K562 (cell line): ENCODE results near the gene NAXE. TPM values are rescaled to one million over a fixed set of nuclear protein-coding genes. Genes with fewer than 3 reads are reported as not detected.
A peak's percentile ranks its signal among the peaks of the same experiment; 100 is the strongest.

Source experiments
- CCNT2 ChIP-seq: IDR thresholded peaks from 2 replicates; pipeline ENCODE4 v1.6.1; 2011; ENCODE audit warnings: borderline replicate concordance, low read depth, mild to moderate bottlenecking, moderate library complexity, mixed read lengths, low read length; ENCODE audit not compliant: insufficient read length; ENCODE audit errors: extremely low read depth
- HMGN3 ChIP-seq: IDR thresholded peaks from 2 replicates; pipeline ENCODE4 v1.6.1; 2011; ENCODE audit warnings: borderline replicate concordance, low read depth, mild to moderate bottlenecking, mixed read lengths, low read length; ENCODE audit not compliant: insufficient read length; ENCODE audit errors: extremely low read depth
- SMARCE1 ChIP-seq: fragments of 450-650 bp; IDR thresholded peaks from 2 replicates; pipeline ENCODE4 v1.7.1; 2016; ENCODE audit warnings: mild to moderate bottlenecking
- TFAM ChIP-seq: fragments of 250-450 bp; sonication (Bioruptor Pico); conservative IDR thresholded peaks from 2 replicates; pipeline ENCODE4 v1.5.0; 2021; ENCODE audit warnings: mild to moderate bottlenecking, moderate library complexity
- U2AF1 ChIP-seq: fragments of 200-400 bp; formaldehyde crosslinking; optimal IDR thresholded peaks from 2 replicates; pipeline ENCODE3; 2017; ENCODE audit warnings: mild to moderate bottlenecking, low read depth, low read length, moderate library complexity
- XRCC3 ChIP-seq: fragments of 450-650 bp; IDR thresholded peaks from 2 replicates; pipeline ENCODE4 v1.6.1; 2017; ENCODE audit warnings: mild to moderate bottlenecking, moderate library complexity
- ZBTB17 ChIP-seq: fragments of 450-650 bp; formaldehyde crosslinking; IDR thresholded peaks from 2 replicates; pipeline ENCODE4 v1.4.0; 2020; ENCODE audit warnings: mild to moderate bottlenecking
- polyA plus RNA-seq, 8 experiments: library from polyadenylated mRNA; depleted of rRNA in 4 of 8; stranded (reverse) in 5 of 8; unstranded in 3 of 8; fragments of >200 nt; fragmentation: Nextera tagmentation in 2 of 8; fragmentation: Illumina TruSeq in 1 of 8; extraction: Ambion mirVana in 2 of 8; extraction: Trizol in 1 of 8; gene quantifications; 2 replicates each; pipeline versions ENCODE4 v1.2.1 to v1.2.3, GENCODE V29; 2011 to 2014; ENCODE audit warnings: inconsistent platforms in 1 of 8, missing spikeins in 1 of 8
- total RNA-seq, 7 experiments: library from RNA; depleted of rRNA in 6 of 7; stranded (reverse); fragments of >200 nt in 6 of 7; fragmentation: Illumina TruSeq in 2 of 7; extraction: Trizol in 2 of 7; gene quantifications; 2 replicates each; pipeline versions ENCODE4 v1.2.1 to v1.2.3, GENCODE V29; 2011 to 2021; ENCODE audit warnings: low replicate concordance in 1 of 7
- TF ChIP-seq, protein P1 (sequence below), 3 experiments: fragments of 200-800 bp in 1 of 3; fragments of 250-450 bp in 1 of 3; fragments of 450-650 bp in 1 of 3; sonication (Bioruptor Pico) in 1 of 3; sonication (Bioruptor generic) in 1 of 3; formaldehyde crosslinking in 1 of 3; IDR thresholded peaks; 2 replicates each; pipeline versions ENCODE4 v1.6.1 to v1.8.0; 2016 to 2022; ENCODE audit warnings: mild to moderate bottlenecking in 2 of 3, missing genetic modification characterization in 2 of 3, missing compliant biosample characterization in 1 of 3, moderate library complexity in 1 of 3
- TF ChIP-seq, protein P2 (sequence below), 2 experiments: fragments of 450-650 bp in 1 of 2; IDR thresholded peaks; 2 replicates each; pipeline ENCODE4 v1.6.1; 2011 to 2017; ENCODE audit warnings: low read depth in 2 of 2, antibody characterized with exemption in 1 of 2, borderline replicate concordance in 1 of 2, low read length in 1 of 2, mild to moderate bottlenecking in 1 of 2, mixed read lengths in 1 of 2; ENCODE audit not compliant: control insufficient read depth in 1 of 2
- TF ChIP-seq, protein P3 (sequence below): IDR thresholded peaks from 2 replicates; pipeline ENCODE4 v1.6.1; 2012; ENCODE audit warnings: low read depth, low read length, improper control_type of control experiment, borderline replicate concordance
- TF ChIP-seq, protein P4 (sequence below): sonication (generic); formaldehyde crosslinking; IDR thresholded peaks from 2 replicates; pipeline ENCODE4 v1.8.0; 2022; ENCODE audit warnings: mild to moderate bottlenecking, missing genetic modification reagents
- TF ChIP-seq, protein P5 (sequence below): fragments of 450-650 bp; IDR thresholded peaks from 2 replicates; pipeline ENCODE4 v1.6.1; 2016; ENCODE audit warnings: antibody characterized with exemption

NAXE gene
- total and polyA plus RNA-seq, 9 of the 15 experiments (the other 6 are each of a cell fraction or from before 2014, with no cell fraction given): 27.3 to 137 (median 90.0) TPM

DNA sequence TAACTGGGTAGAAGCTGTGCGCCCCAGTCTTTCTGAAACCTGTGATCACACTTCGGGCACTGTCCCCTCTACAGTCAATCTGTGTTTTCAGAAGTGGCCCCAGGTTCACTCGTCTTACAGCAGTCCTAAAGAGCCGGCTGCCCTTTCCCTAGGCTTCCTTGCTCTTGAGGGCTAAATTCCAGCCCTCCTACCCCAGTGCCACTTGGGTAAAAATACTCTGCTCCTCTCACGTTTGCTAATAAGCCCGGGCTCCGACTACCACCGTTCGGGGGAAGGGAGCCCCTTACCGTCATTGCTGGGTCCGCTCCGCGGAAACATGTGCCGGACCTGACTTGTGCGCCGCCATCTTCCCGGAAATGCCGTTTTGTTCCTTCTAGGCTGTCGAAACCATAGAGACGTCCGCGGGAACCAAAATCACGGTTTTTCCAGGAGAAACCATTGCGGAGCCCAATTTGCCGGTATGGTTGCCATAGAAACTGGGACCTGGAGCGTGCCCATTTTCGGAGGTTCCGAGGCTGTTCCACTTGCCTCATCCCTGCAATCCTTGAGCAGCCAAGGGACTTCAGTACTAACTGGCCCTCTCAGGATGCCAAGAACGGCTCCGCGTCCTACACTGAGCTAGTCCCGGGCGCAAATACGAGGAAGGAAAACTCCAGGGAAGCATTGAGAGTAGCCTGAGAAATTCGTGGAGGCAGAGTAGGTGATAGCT lies 9.7 kb downstream of the NAXE start, which contains the start of gene GPATCH4 (continued):
- TF ChIP-seq, protein P1, sequence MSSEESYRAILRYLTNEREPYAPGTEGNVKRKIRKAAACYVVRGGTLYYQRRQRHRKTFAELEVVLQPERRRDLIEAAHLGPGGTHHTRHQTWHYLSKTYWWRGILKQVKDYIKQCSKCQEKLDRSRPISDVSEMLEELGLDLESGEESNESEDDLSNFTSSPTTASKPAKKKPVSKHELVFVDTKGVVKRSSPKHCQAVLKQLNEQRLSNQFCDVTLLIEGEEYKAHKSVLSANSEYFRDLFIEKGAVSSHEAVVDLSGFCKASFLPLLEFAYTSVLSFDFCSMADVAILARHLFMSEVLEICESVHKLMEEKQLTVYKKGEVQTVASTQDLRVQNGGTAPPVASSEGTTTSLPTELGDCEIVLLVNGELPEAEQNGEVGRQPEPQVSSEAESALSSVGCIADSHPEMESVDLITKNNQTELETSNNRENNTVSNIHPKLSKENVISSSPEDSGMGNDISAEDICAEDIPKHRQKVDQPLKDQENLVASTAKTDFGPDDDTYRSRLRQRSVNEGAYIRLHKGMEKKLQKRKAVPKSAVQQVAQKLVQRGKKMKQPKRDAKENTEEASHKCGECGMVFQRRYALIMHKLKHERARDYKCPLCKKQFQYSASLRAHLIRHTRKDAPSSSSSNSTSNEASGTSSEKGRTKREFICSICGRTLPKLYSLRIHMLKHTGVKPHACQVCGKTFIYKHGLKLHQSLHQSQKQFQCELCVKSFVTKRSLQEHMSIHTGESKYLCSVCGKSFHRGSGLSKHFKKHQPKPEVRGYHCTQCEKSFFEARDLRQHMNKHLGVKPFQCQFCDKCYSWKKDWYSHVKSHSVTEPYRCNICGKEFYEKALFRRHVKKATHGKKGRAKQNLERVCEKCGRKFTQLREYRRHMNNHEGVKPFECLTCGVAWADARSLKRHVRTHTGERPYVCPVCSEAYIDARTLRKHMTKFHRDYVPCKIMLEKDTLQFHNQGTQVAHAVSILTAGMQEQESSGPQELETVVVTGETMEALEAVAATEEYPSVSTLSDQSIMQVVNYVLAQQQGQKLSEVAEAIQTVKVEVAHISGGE (CRISPR knock-in tag; IDR thresholded peaks at IDR 0.05): peak in 1 of 3 experiments; percentile 56; a peak in 1 of 6 replicates
- no peak for TF ChIP-seq XRCC3
- TF ChIP-seq ZBTB17 (CRISPR knock-in tag): no peak
- TF ChIP-seq, protein P2, sequence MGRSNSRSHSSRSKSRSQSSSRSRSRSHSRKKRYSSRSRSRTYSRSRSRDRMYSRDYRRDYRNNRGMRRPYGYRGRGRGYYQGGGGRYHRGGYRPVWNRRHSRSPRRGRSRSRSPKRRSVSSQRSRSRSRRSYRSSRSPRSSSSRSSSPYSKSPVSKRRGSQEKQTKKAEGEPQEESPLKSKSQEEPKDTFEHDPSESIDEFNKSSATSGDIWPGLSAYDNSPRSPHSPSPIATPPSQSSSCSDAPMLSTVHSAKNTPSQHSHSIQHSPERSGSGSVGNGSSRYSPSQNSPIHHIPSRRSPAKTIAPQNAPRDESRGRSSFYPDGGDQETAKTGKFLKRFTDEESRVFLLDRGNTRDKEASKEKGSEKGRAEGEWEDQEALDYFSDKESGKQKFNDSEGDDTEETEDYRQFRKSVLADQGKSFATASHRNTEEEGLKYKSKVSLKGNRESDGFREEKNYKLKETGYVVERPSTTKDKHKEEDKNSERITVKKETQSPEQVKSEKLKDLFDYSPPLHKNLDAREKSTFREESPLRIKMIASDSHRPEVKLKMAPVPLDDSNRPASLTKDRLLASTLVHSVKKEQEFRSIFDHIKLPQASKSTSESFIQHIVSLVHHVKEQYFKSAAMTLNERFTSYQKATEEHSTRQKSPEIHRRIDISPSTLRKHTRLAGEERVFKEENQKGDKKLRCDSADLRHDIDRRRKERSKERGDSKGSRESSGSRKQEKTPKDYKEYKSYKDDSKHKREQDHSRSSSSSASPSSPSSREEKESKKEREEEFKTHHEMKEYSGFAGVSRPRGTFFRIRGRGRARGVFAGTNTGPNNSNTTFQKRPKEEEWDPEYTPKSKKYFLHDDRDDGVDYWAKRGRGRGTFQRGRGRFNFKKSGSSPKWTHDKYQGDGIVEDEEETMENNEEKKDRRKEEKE (IDR thresholded peaks at IDR 0.05; ENCODE audit: borderline replicate concordance in 1 of 2, control insufficient read depth in 1 of 2, low read depth in 2 of 2, low read length in 1 of 2): no peak
- no peak for TF ChIP-seq SMARCE1
- no peak for TF ChIP-seq U2AF1
- no peak for TF ChIP-seq HMGN3
- no peak for TF ChIP-seq CCNT2
- TF ChIP-seq, protein P3, sequence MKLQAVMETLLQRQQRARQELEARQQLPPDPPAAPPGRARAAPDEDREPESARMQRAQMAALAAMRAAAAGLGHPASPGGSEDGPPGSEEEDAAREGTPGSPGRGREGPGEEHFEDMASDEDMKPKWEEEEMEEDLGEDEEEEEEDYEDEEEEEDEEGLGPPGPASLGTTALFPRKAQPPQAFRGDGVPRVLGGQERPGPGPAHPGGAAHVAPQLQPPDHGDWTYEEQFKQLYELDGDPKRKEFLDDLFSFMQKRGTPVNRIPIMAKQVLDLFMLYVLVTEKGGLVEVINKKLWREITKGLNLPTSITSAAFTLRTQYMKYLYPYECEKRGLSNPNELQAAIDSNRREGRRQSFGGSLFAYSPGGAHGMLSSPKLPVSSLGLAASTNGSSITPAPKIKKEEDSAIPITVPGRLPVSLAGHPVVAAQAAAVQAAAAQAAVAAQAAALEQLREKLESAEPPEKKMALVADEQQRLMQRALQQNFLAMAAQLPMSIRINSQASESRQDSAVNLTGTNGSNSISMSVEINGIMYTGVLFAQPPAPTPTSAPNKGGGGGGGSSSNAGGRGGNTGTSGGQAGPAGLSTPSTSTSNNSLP: no peak
- TF ChIP-seq, protein P4, sequence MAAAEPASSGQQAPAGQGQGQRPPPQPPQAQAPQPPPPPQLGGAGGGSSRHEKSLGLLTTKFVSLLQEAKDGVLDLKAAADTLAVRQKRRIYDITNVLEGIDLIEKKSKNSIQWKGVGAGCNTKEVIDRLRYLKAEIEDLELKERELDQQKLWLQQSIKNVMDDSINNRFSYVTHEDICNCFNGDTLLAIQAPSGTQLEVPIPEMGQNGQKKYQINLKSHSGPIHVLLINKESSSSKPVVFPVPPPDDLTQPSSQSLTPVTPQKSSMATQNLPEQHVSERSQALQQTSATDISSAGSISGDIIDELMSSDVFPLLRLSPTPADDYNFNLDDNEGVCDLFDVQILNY (CRISPR knock-in tag): no peak; the same call in 1 of the 2 replicates
- TF ChIP-seq, protein P5, sequence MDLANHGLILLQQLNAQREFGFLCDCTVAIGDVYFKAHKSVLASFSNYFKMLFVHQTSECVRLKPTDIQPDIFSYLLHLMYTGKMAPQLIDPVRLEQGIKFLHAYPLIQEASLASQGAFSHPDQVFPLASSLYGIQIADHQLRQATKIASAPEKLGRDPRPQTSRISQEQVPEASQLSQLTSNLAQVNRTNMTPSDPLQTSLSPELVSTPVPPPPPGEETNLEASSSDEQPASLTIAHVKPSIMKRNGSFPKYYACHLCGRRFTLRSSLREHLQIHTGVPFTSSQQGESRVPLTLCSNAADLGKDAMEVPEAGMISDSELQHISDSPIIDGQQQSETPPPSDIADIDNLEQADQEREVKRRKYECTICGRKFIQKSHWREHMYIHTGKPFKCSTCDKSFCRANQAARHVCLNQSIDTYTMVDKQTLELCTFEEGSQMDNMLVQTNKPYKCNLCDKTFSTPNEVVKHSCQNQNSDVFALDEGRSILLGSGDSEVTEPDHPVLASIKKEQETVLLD: no peak
- no peak for TF ChIP-seq TFAM
